ENCODE results near the gene PRPF31.
A peak's percentile ranks its signal among the peaks of the same experiment; 100 is the strongest.
"Not testable (repeated sequence)": the region's sequence is repeated elsewhere in the genome, so short reads cannot be mapped to it uniquely, and the experiment has no call there.

The PRPF31 gene

GRCh38 chr19:54115109-54116063 is at the start of gene PRPF31, which contains the start of gene TFPT:
Gene PRPF31, plus strand, starts transcription at chr19:54115754. Its CDS starts 2,525 bp downstream, at chr19:54118279.
Gene TFPT, minus strand, starts transcription at chr19:54115657. Its CDS starts 388 bp downstream, at chr19:54115269.
- DNase-seq (ENCODE audit: low read depth, low spot score): peak; percentile 96

GRCh38 chr19:54069470-54069869 is 46.1 kb upstream of the PRPF31 start:
- DNase-seq (ENCODE audit: low read depth, low spot score): no peak

- no peak for DNase-seq (ENCODE audit: low read depth, low spot score)
These were observed 41.7 kb upstream of the PRPF31 start for GRCh38 chr19:54073829-54074228.

GRCh38 chr19:54074851-54075250 is 40.7 kb upstream of the PRPF31 start:
- DNase-seq (ENCODE audit: low read depth, low spot score): no peak

GRCh38 chr19:54077334-54077733 is 38.2 kb upstream of the PRPF31 start:
- DNase-seq (ENCODE audit: low read depth, low spot score): no peak

- no peak for DNase-seq (ENCODE audit: low read depth, low spot score)
These were observed 34.5 kb upstream of the PRPF31 start, which contains the start of gene TARM1 for GRCh38 chr19:54081032-54081431. Gene TARM1, minus strand, starts transcription at chr19:54081365. Its CDS starts 25 bp downstream, at chr19:54081340.

- no peak for DNase-seq (ENCODE audit: low read depth, low spot score)
These were observed 31.1 kb upstream of the PRPF31 start for GRCh38 chr19:54084410-54084809.

GRCh38 chr19:54094426-54095000 is 21.0 kb upstream of the PRPF31 start:
- no peak for DNase-seq (ENCODE audit: low read depth, low spot score)

- no peak for DNase-seq (ENCODE audit: low read depth, low spot score)
These were observed 20.3 kb upstream of the PRPF31 start for GRCh38 chr19:54095136-54095858.

GRCh38 chr19:54095859-54096616 is 19.5 kb upstream of the PRPF31 start:
- DNase-seq (ENCODE audit: low read depth, low spot score): not testable (repeated sequence)

GRCh38 chr19:54096617-54097106 is 18.9 kb upstream of the PRPF31 start:
- no peak for DNase-seq (ENCODE audit: low read depth, low spot score)

GRCh38 chr19:54099190-54099902 is 16.2 kb upstream of the PRPF31 start:
- no peak for DNase-seq (ENCODE audit: low read depth, low spot score)

GRCh38 chr19:54099903-54100255 is 15.7 kb upstream of the PRPF31 start:
- DNase-seq (ENCODE audit: low read depth, low spot score): not testable (repeated sequence)

- DNase-seq (ENCODE audit: low read depth, low spot score): no peak
These were observed 15.0 kb upstream of the PRPF31 start, which contains the start of gene OSCAR for GRCh38 chr19:54100561-54100960. Gene OSCAR, minus strand, starts transcription at chr19:54100803. Its CDS starts 11 bp downstream, at chr19:54100792.

- DNase-seq (ENCODE audit: low read depth, low spot score): peak; percentile 97
These were observed 13.0 kb upstream of the PRPF31 start, which contains the start of gene NDUFA3 for GRCh38 chr19:54102421-54103169. Gene NDUFA3, plus strand, starts transcription at chr19:54102855. Its CDS starts 24 bp downstream, at chr19:54102879.

- DNase-seq (ENCODE audit: low read depth, low spot score): no peak
These were observed 10.4 kb upstream of the PRPF31 start for GRCh38 chr19:54104998-54105715.

GRCh38 chr19:54105796-54106195 is 9.8 kb upstream of the PRPF31 start:
- no peak for DNase-seq (ENCODE audit: low read depth, low spot score)

GRCh38 chr19:54106716-54107115 is 8.8 kb upstream of the PRPF31 start:
- DNase-seq (ENCODE audit: low read depth, low spot score): no peak
